Measurements from ENCODE around the gene MNX1.

DNA sequence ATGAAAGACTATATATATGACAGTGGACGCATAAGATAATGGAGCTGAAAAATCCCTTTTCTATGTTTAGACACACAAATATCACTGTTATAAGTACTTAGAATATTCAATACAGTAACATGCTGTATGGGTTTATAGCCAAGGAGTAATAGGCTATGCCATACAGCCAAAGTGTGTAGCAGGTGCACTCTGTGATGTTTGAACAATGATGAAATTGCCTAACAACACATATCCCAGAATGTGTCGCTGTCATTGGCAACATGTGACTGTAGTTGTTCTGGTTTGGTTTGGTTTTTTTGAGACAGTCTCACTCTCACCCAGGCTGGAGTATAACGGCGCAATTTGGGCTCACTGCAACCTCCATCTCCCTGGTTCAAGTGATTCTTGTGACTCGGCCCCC is 34.8 kb downstream of the MNX1 start:
- TF ChIP-seq, protein P1, sequence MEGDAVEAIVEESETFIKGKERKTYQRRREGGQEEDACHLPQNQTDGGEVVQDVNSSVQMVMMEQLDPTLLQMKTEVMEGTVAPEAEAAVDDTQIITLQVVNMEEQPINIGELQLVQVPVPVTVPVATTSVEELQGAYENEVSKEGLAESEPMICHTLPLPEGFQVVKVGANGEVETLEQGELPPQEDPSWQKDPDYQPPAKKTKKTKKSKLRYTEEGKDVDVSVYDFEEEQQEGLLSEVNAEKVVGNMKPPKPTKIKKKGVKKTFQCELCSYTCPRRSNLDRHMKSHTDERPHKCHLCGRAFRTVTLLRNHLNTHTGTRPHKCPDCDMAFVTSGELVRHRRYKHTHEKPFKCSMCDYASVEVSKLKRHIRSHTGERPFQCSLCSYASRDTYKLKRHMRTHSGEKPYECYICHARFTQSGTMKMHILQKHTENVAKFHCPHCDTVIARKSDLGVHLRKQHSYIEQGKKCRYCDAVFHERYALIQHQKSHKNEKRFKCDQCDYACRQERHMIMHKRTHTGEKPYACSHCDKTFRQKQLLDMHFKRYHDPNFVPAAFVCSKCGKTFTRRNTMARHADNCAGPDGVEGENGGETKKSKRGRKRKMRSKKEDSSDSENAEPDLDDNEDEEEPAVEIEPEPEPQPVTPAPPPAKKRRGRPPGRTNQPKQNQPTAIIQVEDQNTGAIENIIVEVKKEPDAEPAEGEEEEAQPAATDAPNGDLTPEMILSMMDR (IDR thresholded peaks at IDR 0.05): no peak
- no peak for TF ChIP-seq POLR2AphosphoS5 (IDR thresholded peaks at IDR 0.05)
- no peak for TF ChIP-seq EP300 (IDR thresholded peaks at IDR 0.05; ENCODE audit: low read depth)
